GM21367 (cell line): Measurements from ENCODE around the gene CCDC124.

ENCODE experiments used
- ATAC-seq: cut with Tn5 transposase; IDR thresholded peaks from one replicate; pipeline ENCODE4 v1.9.1; 2021; ENCODE audit not compliant: unreplicated experiment

CCDC124 gene

DNA sequence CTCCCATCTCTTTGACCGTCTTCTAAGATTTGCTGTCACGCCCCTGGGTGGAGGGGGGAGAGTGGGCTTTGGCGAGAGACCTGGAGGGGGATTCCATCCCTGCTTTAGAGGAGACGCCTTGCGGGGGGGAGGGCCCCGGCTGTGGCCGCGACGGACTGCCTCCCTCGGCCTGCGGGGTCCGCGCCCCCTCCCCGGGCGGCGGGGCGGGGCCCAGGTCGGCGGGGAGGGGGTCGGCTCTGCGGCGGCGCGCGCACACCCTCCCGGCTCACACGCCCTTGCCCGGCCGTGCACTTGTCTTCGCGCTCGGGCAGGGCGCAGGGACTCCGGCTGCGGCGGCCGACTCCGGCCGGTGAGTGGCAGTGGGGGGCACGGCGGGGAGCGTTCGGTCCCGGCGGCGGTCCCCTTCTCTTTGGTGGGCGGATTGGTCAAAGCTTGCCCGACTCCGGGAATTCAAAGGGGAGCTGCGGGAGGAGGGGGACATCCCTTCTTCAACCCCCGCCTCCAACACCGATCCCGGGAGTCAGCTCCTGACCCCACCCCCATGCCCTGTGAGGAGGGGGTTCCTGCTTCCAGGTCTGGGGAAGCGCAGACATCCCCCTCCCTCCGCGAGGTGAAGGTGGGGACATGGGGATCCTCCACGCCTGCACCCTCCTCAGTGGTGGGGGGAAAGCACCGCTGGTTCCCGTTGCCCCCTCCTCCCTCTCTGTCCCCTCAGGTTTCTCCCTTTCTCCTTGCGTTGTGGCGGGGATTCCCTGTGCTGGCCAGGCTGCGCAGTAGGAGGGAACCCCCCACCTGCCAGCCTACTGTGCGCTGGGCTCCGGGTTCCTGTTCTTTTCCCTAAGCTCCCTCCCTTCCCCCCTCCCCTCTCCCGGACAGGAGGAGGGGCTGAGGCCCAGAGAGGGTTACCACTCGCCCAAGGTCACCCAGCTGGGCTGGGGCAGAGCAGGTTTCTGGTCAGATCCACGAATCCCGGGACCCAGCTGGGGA, 19.5 kb downstream of the CCDC124 start:
- ATAC-seq = no peak

- ATAC-seq = no peak
Measured at GRCh38 chr19:17953316-17953801, 20.5 kb downstream of the CCDC124 start.

GRCh38 chr19:17953869-17954268, 21.1 kb downstream of the CCDC124 start:
- ATAC-seq = no peak

GRCh38 chr19:17954401-17954800, 21.6 kb downstream of the CCDC124 start:
- no peak for ATAC-seq

DNA sequence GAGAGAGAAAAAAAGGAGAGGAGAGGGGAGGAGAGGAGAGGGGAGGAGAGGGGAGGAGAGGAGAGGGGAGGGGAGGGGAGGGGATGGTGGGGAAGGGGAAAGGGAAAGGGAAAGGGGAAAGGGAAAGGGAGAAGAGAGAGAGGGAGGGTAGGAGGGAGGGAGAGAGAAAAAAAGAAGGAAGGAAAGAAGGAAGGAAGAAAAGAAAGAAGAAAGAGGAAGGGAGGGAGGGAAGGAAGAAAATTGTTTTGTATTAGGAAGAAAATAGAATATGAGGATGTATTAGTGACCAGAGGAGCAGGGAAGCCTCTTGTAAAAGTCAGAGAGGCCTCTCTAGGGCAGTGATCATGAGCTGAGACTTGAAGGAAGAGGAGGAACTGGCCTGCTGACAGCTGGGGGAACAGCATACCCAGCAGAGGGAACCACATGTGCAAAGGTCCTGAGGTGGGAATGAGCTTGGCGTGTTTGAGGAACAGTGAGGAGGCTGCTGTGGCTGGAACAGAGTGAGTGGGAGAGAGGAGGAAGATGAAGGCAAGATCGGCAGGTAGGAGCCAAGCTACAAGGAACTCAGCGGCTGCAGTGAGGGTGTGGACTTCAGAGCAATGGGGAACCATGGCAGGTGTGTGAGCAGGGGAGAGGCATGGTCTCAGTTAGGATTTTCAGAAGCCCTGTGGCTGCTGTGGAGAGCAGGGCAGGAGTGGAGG, 24.5 kb downstream of the CCDC124 start:
- no peak for ATAC-seq

DNA sequence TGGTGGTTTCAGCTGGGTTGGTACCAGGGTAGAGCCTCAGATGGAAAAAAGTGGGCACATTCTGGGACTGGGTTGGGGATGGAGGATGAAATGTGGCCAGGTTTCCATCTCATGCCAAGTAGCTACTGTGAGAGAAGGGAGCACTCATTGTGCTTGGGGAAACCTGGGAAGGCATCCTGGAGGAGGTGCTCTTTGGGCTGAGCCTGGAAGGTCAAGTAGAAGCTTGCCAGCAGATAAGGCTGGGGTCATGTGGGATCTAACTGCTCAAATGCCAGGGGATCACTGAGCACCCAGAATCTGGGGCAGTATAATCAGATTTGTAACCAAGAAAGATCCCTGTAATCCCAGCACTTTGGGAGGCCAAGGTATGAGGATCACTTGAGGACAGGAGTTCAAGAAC, 25.1 kb downstream of the CCDC124 start:
- ATAC-seq = no peak

- ATAC-seq = no peak
Measured at GRCh38 chr19:17963936-17964691, 31.3 kb downstream of the CCDC124 start.

- ATAC-seq = no peak
Measured at GRCh38 chr19:17965370-17966128, 32.7 kb downstream of the CCDC124 start.

GRCh38 chr19:17966129-17966483, 33.3 kb downstream of the CCDC124 start:
- no peak for ATAC-seq

DNA sequence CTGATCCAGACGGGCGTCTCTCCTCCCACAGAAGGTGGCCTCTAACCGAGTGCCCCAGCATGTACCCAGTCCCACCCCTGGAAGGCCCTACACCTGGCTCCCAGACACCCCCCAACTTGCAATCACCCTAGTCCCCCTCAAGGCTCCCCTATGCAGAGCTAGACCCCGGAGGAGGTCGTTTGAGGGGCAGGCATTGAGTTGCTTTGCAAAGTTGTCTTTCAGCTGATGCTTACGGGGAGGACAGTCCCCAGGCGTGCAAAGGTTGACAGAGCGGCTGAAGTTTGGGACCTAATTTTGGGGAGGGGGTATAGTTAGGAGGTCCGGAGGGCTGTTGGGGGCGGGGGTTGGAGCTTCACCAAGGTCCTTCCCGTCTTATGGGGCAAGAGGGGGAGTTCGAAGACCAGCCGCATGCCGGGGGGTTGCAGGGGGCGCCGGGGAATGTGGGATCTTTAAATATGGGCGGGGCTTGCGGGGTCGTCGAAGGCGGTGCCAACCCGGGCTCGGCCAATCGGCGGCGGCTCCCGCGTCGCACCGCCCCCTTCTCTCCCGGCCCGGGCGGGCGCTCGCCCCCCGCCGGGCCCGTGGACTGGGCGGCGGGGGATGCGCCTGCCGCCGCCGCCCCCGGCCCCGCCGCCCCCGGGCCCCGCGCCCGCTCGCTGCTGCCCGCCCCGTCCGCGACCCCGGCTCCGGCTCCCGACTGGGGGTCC, 33.9 kb downstream of the CCDC124 start, which contains the start of gene KCNN1:
TSS of gene KCNN1 (plus strand) at position 558 of the 707 bp plus-strand sequence. CDS start 6,782 bp downstream, outside the sequence.
- no peak for ATAC-seq

GRCh38 chr19:17967257-17968051, 34.6 kb downstream of the CCDC124 start:
- ATAC-seq = no peak

DNA sequence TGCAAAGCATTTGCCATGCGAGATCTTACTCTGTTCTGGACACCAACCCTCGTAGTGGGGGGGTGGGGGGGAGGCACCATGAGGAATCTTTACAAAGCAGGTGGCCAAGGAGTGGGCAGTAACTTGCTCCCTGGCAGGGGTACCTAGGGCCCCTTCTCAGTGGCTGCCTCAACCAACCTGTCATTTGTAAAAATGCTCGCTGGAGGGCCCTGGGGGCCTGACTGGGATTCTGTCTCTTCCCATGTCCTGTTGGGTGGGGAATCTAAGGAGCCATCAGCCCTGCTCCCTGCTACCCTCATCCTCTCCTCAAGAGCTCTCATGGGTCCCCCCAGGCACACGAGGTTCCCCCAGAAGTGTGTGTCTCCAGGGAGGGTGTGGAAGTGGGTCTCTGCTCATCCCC, 35.5 kb downstream of the CCDC124 start:
- no peak for ATAC-seq

DNA sequence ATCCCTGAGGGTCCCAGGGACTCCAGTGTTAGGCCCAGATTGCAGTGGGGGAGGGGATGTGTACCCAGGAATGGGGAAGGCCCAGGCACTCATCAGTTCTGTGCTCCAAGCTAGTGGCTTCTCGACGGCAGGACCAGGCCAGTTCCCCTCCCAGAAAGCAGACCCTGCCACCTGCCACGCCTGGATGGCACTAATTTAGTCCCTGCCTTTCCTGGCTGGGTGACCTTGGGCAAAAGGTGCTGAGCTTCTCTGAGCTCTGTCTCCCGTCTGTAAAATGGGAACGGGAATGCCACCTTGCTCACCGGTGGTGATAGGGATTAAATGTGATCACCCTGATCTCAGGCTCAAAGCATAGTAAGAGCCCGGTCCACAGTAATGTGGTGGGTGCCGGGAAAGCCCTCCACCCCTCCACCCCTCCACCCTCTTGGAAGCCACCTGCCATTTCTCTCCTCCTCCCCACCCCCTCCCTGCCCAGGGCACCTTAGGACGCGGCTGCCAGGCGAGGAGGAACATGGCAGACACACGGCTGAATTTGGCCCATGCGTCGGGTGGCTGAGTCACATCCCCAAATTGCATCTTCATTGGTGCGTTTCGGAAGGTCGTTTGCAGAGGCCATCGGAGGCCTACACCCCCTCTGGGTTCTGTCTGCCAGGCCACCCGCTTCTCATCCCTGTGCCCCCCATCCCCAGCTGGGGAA, 36.4 kb downstream of the CCDC124 start:
- ATAC-seq = no peak

DNA sequence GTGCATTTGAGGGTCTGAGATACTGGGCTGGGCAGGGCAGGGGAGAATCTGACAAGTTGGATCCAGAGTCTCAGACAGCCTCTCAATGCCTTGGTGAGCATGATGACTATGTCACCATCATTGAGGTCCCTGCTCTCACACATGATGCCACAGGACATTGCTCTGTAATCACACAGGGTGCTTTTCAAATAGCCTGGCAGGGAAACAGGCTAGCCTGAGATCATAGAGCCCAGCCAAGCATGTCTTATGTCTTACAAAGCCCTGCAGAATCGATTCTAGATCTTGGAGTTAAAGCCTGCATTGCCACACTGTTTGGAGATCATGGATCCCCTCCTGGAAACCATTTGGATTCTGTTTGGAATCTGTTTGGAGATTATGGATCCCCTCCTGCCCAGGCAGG, 39.4 kb downstream of the CCDC124 start:
- ATAC-seq = no peak

GRCh38 chr19:17973759-17974158, 40.9 kb downstream of the CCDC124 start:
- ATAC-seq = no peak

DNA sequence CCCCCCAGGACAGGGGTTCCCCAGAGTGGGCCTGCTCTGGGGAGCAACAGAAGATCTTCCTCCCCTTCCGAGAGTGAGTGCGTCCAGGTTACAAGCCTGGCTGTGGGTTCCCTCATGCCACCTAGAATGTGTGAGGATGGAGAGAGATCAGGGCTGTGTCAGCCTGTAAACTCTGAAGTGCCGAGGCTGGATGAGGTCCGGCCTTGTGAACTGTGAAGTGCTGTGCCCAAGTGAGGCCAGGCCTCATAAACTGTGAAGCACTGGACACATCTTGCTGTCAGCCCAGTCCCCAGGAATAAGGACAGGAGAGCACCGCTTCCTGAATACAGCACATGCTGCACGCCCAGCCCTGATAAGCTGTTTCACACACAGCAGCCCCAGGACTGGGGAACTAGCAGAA, 41.7 kb downstream of the CCDC124 start:
- ATAC-seq = no peak

DNA sequence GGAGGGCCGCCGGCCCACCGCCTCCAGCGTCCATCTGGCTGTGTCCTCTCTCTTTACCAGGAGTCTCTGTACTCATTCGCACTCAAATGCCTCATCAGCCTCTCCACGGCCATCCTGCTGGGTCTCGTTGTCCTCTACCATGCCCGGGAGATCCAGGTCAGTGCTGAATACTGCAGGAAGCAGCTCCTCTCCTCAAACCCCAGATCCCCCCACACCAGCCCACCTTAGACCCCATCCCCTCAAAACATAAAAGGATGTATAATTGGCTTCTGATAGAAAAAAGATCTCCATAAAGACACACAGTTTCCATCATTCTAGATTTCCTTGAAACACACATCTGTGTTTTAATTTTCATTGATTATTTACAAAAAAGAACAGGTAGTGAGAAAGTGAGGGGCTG, 42.2 kb downstream of the CCDC124 start:
- ATAC-seq = no peak

- ATAC-seq = no peak
Measured at GRCh38 chr19:17977021-17977420, 44.2 kb downstream of the CCDC124 start.
